AG04450 (cell line): ENCODE results near the gene ACKR1. TPM values are rescaled to one million over a fixed set of nuclear protein-coding genes. Genes with fewer than 3 reads are reported as not detected.

Source experiments
- CTCF ChIA-PET: fragments of 300-600, 350-600 bp; formaldehyde crosslinking; extraction: SDS; loops from one replicate; lab custom pipeline; 2022; ENCODE audit warnings: antibody characterized with exemption, inconsistent platforms; lab: Charles Lee
- POLR2A ChIA-PET: fragments of 350-600 bp; formaldehyde crosslinking; extraction: SDS; loops from one replicate; lab custom pipeline; 2021; ENCODE audit warnings: antibody characterized with exemption, inconsistent platforms; lab: Yijun Ruan, JAX
- DNase-seq: peaks from one replicate; pipeline ENCODE4 v3.0.0-alpha.2; 2011; ENCODE audit warnings: low read depth, low spot score
- H3K27ac ChIP-seq: one replicate; pipeline ENCODE4 v1.5.1; 2012; ENCODE audit warnings: low read depth, low read length, control low read depth
- H3K27me3 ChIP-seq: one replicate; pipeline ENCODE4 v1.6.0; 2012; ENCODE audit warnings: low read length; ENCODE audit not compliant: control insufficient read depth, insufficient read depth
- H3K4me3 ChIP-seq: 2 replicates; pipeline ENCODE4 v1.5.1; 2011; ENCODE audit warnings: mild to moderate bottlenecking, low read depth, low read length, control low read depth
- H3K9me3 ChIP-seq: 2 replicates; pipeline ENCODE4 v1.5.1; 2012; ENCODE audit warnings: low read length; ENCODE audit not compliant: control insufficient read depth, insufficient read depth
- polyA plus RNA-seq: library from polyadenylated mRNA; depleted of rRNA; stranded (reverse); fragments of >200 nt; gene quantifications from 2 replicates; pipeline ENCODE4 v1.2.3, GENCODE V29; 2011
- TF ChIP-seq, protein P1 (sequence below): IDR thresholded peaks from 2 replicates; pipeline ENCODE4 v1.5.1; 2011; ENCODE audit warnings: low read depth, low read length, control low read depth, inconsistent platforms

Gene ACKR1
- polyA plus RNA-seq, 1 experiment, result not detected

DNA sequence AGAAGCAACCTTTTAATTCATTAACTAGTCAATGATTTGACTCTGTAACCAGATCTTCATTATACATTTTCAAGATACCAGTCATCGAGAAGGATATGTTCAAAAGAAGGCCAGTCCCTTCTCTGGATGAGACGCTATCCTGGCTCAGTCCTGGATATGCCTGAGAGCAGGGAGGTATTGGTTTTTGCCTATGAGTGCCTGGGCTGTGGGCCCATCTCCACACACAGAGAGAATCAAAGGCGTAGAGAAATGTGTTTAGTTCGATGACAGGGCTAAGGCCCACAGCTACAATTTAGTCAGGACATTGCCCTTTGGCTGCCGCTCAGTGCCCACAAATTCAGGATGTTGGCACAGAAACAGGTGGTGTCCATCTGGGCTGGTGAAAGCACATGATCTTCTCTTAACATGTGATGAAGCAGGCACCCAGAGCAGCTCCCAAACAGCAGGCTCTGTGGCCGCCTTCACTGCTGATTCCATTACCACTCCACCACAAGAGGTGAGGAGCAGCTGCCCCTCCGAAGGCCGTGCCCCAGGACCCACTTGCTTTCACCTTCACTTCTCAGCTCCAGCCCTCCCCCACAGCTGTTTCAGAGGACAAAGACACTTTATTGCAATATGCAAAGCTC lies 24.7 kb downstream of the ACKR1 start:
- DNase-seq, result no peak
- POLR2A ChIA-PET, result no interaction called here

GRCh38 chr1:159229896-159230295 lies 25.2 kb downstream of the ACKR1 start:
- Histone ChIP-seq H3K4me3 (no peak overlapping the region), H3K9me3 (no peaks in the 10 kb centered on the region), H3K27ac (no peak overlapping the region), H3K27me3 (no peaks in the 10 kb centered on the region)
- ChIA-PET CTCF (interaction anchor here (1.3 to 1.4 kb wide), 2 partner anchors 16 to 97 kb away, joined by 4 to 5 read pairs; no protein-coding TSS in a partner anchor), POLR2A (no interaction called here)
- TF ChIP-seq, protein P1, sequence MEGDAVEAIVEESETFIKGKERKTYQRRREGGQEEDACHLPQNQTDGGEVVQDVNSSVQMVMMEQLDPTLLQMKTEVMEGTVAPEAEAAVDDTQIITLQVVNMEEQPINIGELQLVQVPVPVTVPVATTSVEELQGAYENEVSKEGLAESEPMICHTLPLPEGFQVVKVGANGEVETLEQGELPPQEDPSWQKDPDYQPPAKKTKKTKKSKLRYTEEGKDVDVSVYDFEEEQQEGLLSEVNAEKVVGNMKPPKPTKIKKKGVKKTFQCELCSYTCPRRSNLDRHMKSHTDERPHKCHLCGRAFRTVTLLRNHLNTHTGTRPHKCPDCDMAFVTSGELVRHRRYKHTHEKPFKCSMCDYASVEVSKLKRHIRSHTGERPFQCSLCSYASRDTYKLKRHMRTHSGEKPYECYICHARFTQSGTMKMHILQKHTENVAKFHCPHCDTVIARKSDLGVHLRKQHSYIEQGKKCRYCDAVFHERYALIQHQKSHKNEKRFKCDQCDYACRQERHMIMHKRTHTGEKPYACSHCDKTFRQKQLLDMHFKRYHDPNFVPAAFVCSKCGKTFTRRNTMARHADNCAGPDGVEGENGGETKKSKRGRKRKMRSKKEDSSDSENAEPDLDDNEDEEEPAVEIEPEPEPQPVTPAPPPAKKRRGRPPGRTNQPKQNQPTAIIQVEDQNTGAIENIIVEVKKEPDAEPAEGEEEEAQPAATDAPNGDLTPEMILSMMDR, result no peak
- DNase-seq, result no peak

More for the DNA sequence above, 24.7 kb downstream of the ACKR1 start:
- TF ChIP-seq, protein P1, result no peak
- Histone ChIP-seq H3K9me3 (no peaks in the 10 kb centered on the region), H3K27me3 (no peaks in the 10 kb centered on the region), H3K4me3 (no peak overlapping the region), H3K27ac (no peak overlapping the region)
- CTCF ChIA-PET, result interaction anchor here (1.3 to 1.4 kb wide), 2 partner anchors 15 to 97 kb away, joined by 4 to 5 read pairs; no protein-coding TSS in a partner anchor

DNA sequence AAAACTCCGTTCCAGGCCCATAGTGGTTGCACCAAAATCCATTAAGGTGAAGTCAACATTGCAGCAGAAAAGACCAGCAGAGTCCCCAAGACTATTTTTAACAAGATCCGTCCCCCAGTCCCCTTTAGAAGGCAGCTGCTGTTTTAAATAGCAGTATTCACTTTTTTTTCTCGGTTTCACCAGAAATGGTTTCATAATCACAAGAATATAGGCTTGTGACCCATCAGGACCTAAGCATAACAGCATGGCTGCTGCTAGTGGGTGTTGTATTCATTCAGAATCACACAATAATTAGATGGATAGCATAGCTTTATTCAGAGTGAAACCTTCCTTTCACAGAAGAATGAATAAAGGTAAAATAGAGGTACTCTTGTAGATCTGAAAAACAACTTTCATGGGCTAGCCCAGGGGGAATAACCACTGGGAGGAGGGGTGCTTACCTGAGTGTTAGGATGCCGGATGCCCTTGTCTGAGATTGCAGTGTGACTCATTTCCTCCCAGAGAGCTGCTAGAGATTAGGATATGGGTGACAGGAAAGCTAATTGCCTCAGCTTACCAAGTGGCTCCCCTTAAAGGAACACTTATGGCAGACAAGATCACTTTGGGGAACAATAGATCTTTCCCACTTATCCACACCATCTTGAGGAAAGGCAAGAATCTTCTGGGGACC lies 35.0 kb downstream of the ACKR1 start:
- DNase-seq, result no peak
- POLR2A ChIA-PET, result no interaction called here

DNA sequence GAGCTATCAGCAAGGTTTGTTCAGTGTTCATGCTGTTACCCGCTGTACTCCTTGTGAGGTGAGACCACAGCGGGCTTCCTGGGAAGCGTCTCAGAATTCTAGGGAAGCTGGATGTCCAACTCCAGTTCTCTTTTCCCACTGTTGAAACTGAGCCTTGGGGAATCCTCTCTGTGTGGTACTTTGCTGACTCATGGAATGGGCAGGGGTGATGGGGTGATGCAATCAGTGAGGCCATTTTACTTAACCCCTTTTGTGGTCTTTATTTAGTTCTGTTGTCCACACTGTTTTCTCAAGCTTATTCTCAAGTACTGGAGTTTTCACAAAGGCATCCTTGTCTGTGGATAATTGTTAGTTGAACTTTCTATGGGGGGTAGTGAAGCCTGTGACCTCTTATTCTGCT lies 42.6 kb downstream of the ACKR1 start:
- DNase-seq, result no peak
- TF ChIP-seq, protein P1, result no peak
- Histone ChIP-seq H3K27me3 (no peaks in the 10 kb centered on the region), H3K9me3 (peaks cover 10% of the 10 kb centered on the region), H3K27ac (no peak overlapping the region), H3K4me3 (no peak overlapping the region)
- ChIA-PET CTCF (no interaction called here), POLR2A (no interaction called here)

More for the DNA sequence above, 35.0 kb downstream of the ACKR1 start:
- Histone ChIP-seq H3K9me3 (no peaks in the 10 kb centered on the region), H3K4me3 (no peak overlapping the region), H3K27ac (no peak overlapping the region), H3K27me3 (no peaks in the 10 kb centered on the region)
- TF ChIP-seq, protein P1, result no peak
- CTCF ChIA-PET, result interaction anchor here (0.9 to 1.4 kb wide), 2 partner anchors 26 kb away, joined by 4 read pairs; no protein-coding TSS in a partner anchor

- Histone ChIP-seq H3K9me3 (peaks cover 14% of the 10 kb centered on the region), H3K4me3 (no peak overlapping the region), H3K27me3 (no peaks in the 10 kb centered on the region), H3K27ac (no peak overlapping the region)
- POLR2A ChIA-PET, result no interaction called here
- no peak for DNase-seq
- CTCF ChIA-PET, result interaction anchor here (0.9 to 1.4 kb wide), 2 partner anchors 33 to 35 kb away, joined by 3 to 5 read pairs; no protein-coding TSS in a partner anchor
- TF ChIP-seq, protein P1, result no peak
Observed at GRCh38 chr1:159248311-159248710, 43.6 kb downstream of the ACKR1 start.
